Fibroblast of lung (primary cell): Measurements from ENCODE around the gene AFAP1.

Experiments used
- EZH2 ChIP-seq: IDR thresholded peaks from 2 replicates; pipeline ENCODE4 v1.5.1; 2012; ENCODE audit warnings: low read length, control low read depth, mild to moderate bottlenecking; ENCODE audit errors: missing control alignments
- TF ChIP-seq, protein P1 (sequence below), 2 donors: IDR thresholded peaks in 1 of 2; conservative IDR thresholded peaks in 1 of 2; 1 replicate in 1 of 2; 2 replicates in 1 of 2; pipeline ENCODE4 v1.5.1; 2011 to 2012; ENCODE audit warnings: low read length in 2 of 2, control low read depth in 1 of 2, inconsistent platforms in 1 of 2, low read depth in 1 of 2, mild to moderate bottlenecking in 1 of 2

DNA sequence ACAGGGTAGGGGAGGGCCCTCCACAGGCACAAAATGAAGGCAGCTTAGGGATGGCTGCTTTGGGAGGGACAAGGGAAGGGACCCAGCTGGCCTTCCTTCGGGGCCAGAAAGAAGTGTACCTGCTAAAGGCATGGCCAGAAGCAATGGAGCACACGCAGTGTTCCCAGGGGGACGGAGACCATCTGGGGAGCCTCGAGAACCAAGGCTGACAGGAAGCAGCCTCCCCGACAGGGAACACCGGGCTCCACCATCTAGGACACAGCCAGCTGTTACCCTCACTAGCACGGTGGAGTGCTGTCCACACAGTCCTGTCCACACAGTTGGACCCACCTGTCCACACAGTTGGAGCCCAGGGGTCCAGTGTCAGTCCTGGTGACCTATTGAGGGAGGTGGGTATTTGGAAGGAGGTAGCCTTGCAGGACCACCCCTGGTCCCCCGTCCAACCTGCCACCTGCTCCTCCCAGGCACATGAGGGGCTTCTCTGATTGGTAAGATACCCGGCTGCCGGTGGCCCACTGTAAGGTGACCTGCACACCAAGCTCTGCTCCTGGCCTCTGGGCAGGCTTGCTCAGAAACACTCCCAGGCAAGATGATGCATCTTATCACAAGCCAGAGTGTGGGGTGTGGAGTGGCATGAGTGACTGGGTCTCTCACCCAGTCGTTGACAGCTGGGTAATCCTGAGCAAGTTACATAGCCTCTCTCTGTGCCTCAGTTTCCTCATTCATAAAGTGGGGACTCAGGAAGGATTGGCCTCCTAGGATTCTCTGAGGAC, 20.5 kb upstream of the AFAP1 start:
- TF ChIP-seq, protein P1, sequence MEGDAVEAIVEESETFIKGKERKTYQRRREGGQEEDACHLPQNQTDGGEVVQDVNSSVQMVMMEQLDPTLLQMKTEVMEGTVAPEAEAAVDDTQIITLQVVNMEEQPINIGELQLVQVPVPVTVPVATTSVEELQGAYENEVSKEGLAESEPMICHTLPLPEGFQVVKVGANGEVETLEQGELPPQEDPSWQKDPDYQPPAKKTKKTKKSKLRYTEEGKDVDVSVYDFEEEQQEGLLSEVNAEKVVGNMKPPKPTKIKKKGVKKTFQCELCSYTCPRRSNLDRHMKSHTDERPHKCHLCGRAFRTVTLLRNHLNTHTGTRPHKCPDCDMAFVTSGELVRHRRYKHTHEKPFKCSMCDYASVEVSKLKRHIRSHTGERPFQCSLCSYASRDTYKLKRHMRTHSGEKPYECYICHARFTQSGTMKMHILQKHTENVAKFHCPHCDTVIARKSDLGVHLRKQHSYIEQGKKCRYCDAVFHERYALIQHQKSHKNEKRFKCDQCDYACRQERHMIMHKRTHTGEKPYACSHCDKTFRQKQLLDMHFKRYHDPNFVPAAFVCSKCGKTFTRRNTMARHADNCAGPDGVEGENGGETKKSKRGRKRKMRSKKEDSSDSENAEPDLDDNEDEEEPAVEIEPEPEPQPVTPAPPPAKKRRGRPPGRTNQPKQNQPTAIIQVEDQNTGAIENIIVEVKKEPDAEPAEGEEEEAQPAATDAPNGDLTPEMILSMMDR (conservative IDR thresholded peaks at IDR 0.05 in 1 of 2, IDR thresholded peaks at IDR 0.05 in 1 of 2; ENCODE audit: low read depth in 1 of 2, low read length in 2 of 2): no peak
- TF ChIP-seq EZH2: no peak
